H9 (cell line): ENCODE measurements around the gene ZBED1. TPM values are rescaled to one million over a fixed set of nuclear protein-coding genes. Genes with fewer than 3 reads are reported as not detected.

Source experiments
- DNase-seq: peaks from one replicate; pipeline ENCODE4 v3.0.0-alpha.2; 2017
- H2AFZ ChIP-seq: one replicate; pipeline ENCODE4 v1.6.1; 2013; ENCODE audit warnings: mild to moderate bottlenecking, low read length, control low read depth, moderate library complexity
- H2AK5ac ChIP-seq: 2 replicates; pipeline ENCODE4 v1.6.1; 2013; ENCODE audit warnings: low read length, control low read depth, mixed read lengths; ENCODE audit not compliant: insufficient read length
- H2BK120ac ChIP-seq: one replicate; pipeline ENCODE4 v1.6.1; 2013; ENCODE audit warnings: low read depth, mild to moderate bottlenecking, low read length, control low read depth, inconsistent platforms; ENCODE audit not compliant: poor library complexity, severe bottlenecking
- H2BK12ac ChIP-seq: 2 replicates; pipeline ENCODE4 v1.6.1; 2013; ENCODE audit warnings: low read length, control low read depth, mixed read lengths, low read depth; ENCODE audit not compliant: insufficient read length
- H2BK15ac ChIP-seq: 2 replicates; pipeline ENCODE4 v1.6.1; 2013; ENCODE audit warnings: low read depth, low read length, control low read depth
- H2BK20ac ChIP-seq: one replicate; pipeline ENCODE4 v1.6.1; 2013; ENCODE audit warnings: low read depth, mild to moderate bottlenecking, low read length, control low read depth, inconsistent platforms; ENCODE audit not compliant: poor library complexity, severe bottlenecking
- H2BK5ac ChIP-seq: 2 replicates; pipeline ENCODE4 v1.6.1; 2013; ENCODE audit warnings: low read length, control low read depth, mixed read lengths; ENCODE audit not compliant: insufficient read length
- H3K14ac ChIP-seq: 2 replicates; pipeline ENCODE4 v1.6.1; 2013; ENCODE audit warnings: low read length, control low read depth; ENCODE audit not compliant: insufficient read depth
- H3K18ac ChIP-seq: 2 replicates; pipeline ENCODE4 v1.6.1; 2013; ENCODE audit warnings: low read depth, mild to moderate bottlenecking, mixed read lengths, low read length, control low read depth; ENCODE audit not compliant: insufficient read length
- H3K23ac ChIP-seq: 2 replicates; pipeline ENCODE4 v1.6.1; 2013; ENCODE audit warnings: low read length, control low read depth, mixed read lengths, low read depth; ENCODE audit not compliant: insufficient read length
- H3K23me2 ChIP-seq: 2 replicates; pipeline ENCODE4 v1.6.1; 2013; ENCODE audit warnings: low read depth, mild to moderate bottlenecking, mixed read lengths, low read length, control low read depth; ENCODE audit not compliant: insufficient read length, poor library complexity, severe bottlenecking
- H3K27ac ChIP-seq: 2 replicates; pipeline ENCODE4 v1.5.1; 2013; ENCODE audit warnings: low read length, control low read depth, mixed read lengths, low read depth; ENCODE audit not compliant: insufficient read length
- H3K27me3 ChIP-seq: 2 replicates; pipeline ENCODE4 v1.6.1; 2013; ENCODE audit warnings: low read length, control low read depth, inconsistent platforms; ENCODE audit not compliant: insufficient read depth
- H3K4ac ChIP-seq: 2 replicates; pipeline ENCODE4 v1.6.1; 2013; ENCODE audit warnings: low read depth, mild to moderate bottlenecking, control low read depth, inconsistent platforms, low read length, moderate library complexity
- H3K4me1 ChIP-seq: 2 replicates; pipeline ENCODE4 v1.6.1; 2013; ENCODE audit warnings: low read length, control low read depth, inconsistent platforms; ENCODE audit not compliant: insufficient read depth
- H3K4me2 ChIP-seq: 2 replicates; pipeline ENCODE4 v1.6.1; 2013; ENCODE audit warnings: low read length, control low read depth, mixed read lengths; ENCODE audit not compliant: insufficient read length, insufficient read depth
- H3K56ac ChIP-seq: 2 replicates; pipeline ENCODE4 v1.6.1; 2013; ENCODE audit warnings: low read depth, mild to moderate bottlenecking, mixed read lengths, low read length, control low read depth; ENCODE audit not compliant: insufficient read length
- H3K79me1 ChIP-seq: 2 replicates; pipeline ENCODE4 v1.6.1; 2013; ENCODE audit warnings: low read depth, mild to moderate bottlenecking, moderate library complexity, low read length, control low read depth, inconsistent platforms; ENCODE audit not compliant: insufficient read depth, poor library complexity, severe bottlenecking
- H3K79me2 ChIP-seq: 2 replicates; pipeline ENCODE4 v1.6.1; 2013; ENCODE audit warnings: low read length, control low read depth, inconsistent platforms; ENCODE audit not compliant: insufficient read depth
- H3K9ac ChIP-seq: 2 replicates; pipeline ENCODE4 v1.6.1; 2013; ENCODE audit warnings: low read length, control low read depth, mixed read lengths; ENCODE audit not compliant: insufficient read length; ENCODE audit errors: extremely low read depth
- H3K9me3 ChIP-seq: one replicate; pipeline ENCODE4 v1.6.1; 2013; ENCODE audit warnings: low read depth, low read length, inconsistent platforms; ENCODE audit not compliant: control insufficient read depth
- H3T11ph ChIP-seq: one replicate; pipeline ENCODE4 v1.6.1; 2013; ENCODE audit warnings: mild to moderate bottlenecking, low read length, control low read depth, inconsistent platforms
- H4K20me1 ChIP-seq: one replicate; pipeline ENCODE4 v1.6.1; 2013; ENCODE audit not compliant: control insufficient read depth, insufficient read length, insufficient read depth
- H4K5ac ChIP-seq: 2 replicates; pipeline ENCODE4 v1.6.1; 2013; ENCODE audit warnings: low read depth, mild to moderate bottlenecking, mixed read lengths, low read length, control low read depth; ENCODE audit not compliant: insufficient read length
- H4K8ac ChIP-seq: replicated peaks from 2 replicates; pipeline ENCODE4 v1.6.1; 2013; ENCODE audit warnings: low read length, control low read depth, mixed read lengths, low read depth; ENCODE audit not compliant: insufficient read length
- H4K91ac ChIP-seq: 2 replicates; pipeline ENCODE4 v1.6.1; 2013; ENCODE audit warnings: low read depth, mild to moderate bottlenecking, moderate library complexity, mixed read lengths, low read length, control low read depth; ENCODE audit not compliant: insufficient read length
- H3K27ac Mint-ChIP-seq, 3 experiments: 2 replicates in 2 of 3; 3 replicates in 1 of 3; pipeline ENCODE4 v1.8.0; 2020 to 2021; ENCODE audit warnings: mixed read lengths in 3 of 3, mild to moderate bottlenecking in 1 of 3, moderate library complexity in 1 of 3
- H3K27me3 Mint-ChIP-seq: 2 replicates; pipeline ENCODE4 v1.8.0; 2021; ENCODE audit warnings: low read depth, mild to moderate bottlenecking, moderate library complexity, mixed read lengths
- H3K36me3 Mint-ChIP-seq, 3 experiments: 2 replicates in 2 of 3; 3 replicates in 1 of 3; pipeline ENCODE4 v1.8.0; 2020 to 2021; ENCODE audit warnings: low read depth in 3 of 3, mixed read lengths in 3 of 3; ENCODE audit not compliant: insufficient read depth in 1 of 3
- H3K4me1 Mint-ChIP-seq, 2 experiments: 2 replicates each; pipeline ENCODE4 v1.8.0; 2020; ENCODE audit warnings: mixed read lengths in 2 of 2
- H3K4me3 Mint-ChIP-seq, 2 experiments: 2 replicates in 1 of 2; 3 replicates in 1 of 2; pipeline ENCODE4 v1.8.0; 2020 to 2021; ENCODE audit warnings: mild to moderate bottlenecking in 2 of 2, mixed read lengths in 2 of 2, moderate library complexity in 1 of 2
- H3K9me3 Mint-ChIP-seq, 2 experiments: 2 replicates in 1 of 2; 3 replicates in 1 of 2; pipeline ENCODE4 v1.8.0; 2020; ENCODE audit warnings: mild to moderate bottlenecking in 2 of 2, mixed read lengths in 2 of 2, moderate library complexity in 1 of 2
- CTCF ChIP-seq: fragments of 200-600 bp; sonication (generic); conservative IDR thresholded peaks from 3 replicates; pipeline ENCODE4 v1.8.0; 2021; ENCODE audit warnings: antibody characterized with exemption, mild to moderate bottlenecking
- WGBS: extraction: QIAGEN DNeasy Blood & Tissue Kit; methylation state at CpG from one replicate; pipeline ENCODE4 v1.1.7; 2013; ENCODE audit warnings: missing lambda C conversion rate, low lambda C conversion rate, mixed read lengths; ENCODE audit not compliant: insufficient read length; ENCODE audit errors: extremely low coverage; 5-methylcytosine and 5-hydroxymethylcytosine counted together
- total RNA-seq: library from RNA; stranded (reverse); gene quantifications from 2 replicates; pipeline ENCODE4 v1.2.1, GENCODE V29; 2021

ZBED1 gene
- total RNA-seq, 1 experiment from 2014 or later: 61.1 TPM

GRCh38 chrX:2489446-2490445, 11.0 kb downstream of the ZBED1 start:
- no CpG with 5 or more reads among the region's 65 CpGs for WGBS
- no peak overlapping the region for H3K4me2 ChIP-seq
- no peak overlapping the region for H3T11ph ChIP-seq
- Mint-ChIP-seq H3K27ac (no peak overlapping the region), H3K4me1 (peaks cover 35 to 37% of the 10 kb centered on the region in 2 experiments), H3K9me3 (no peaks in the 10 kb centered on the region), H3K36me3 (peaks cover 39 to 61% (median 59%) of the 10 kb centered on the region in 3 experiments; a peak in 6 of 7 replicates), H3K27me3 (no peaks in the 10 kb centered on the region), H3K4me3 (no peak overlapping the region)
- H3K79me2 ChIP-seq: peaks cover 5% of the 10 kb centered on the region; the same call in 1 of the 2 replicates
- H2BK120ac ChIP-seq: no peak overlapping the region
- no peak overlapping the region for H2BK5ac ChIP-seq
- no peak overlapping the region for H3K56ac ChIP-seq
- H3K14ac ChIP-seq: no peak overlapping the region
- peaks cover 6% of the 10 kb centered on the region for H3K79me1 ChIP-seq
- no peak overlapping the region for H2BK12ac ChIP-seq
- no peak overlapping the region for H3K4ac ChIP-seq
- H4K5ac ChIP-seq: no peak overlapping the region
- H2AK5ac ChIP-seq: no peak overlapping the region
- H3K9me3 ChIP-seq: no peaks in the 10 kb centered on the region
- H4K20me1 ChIP-seq: no peaks in the 10 kb centered on the region
- TF ChIP-seq CTCF: no peak
- H4K8ac ChIP-seq: no peak overlapping the region
- no peak overlapping the region for H2AFZ ChIP-seq
- H3K27me3 ChIP-seq: no peaks in the 10 kb centered on the region
- no peak for DNase-seq
- no peak overlapping the region for H2BK20ac ChIP-seq
- no peak overlapping the region for H4K91ac ChIP-seq
- H3K23ac ChIP-seq: no peak overlapping the region
- no peak overlapping the region for H3K9ac ChIP-seq
- H3K4me1 ChIP-seq: peaks cover 3% of the 10 kb centered on the region
- H3K27ac ChIP-seq: no peak overlapping the region
- no peak overlapping the region for H2BK15ac ChIP-seq
- peaks cover 3% of the 10 kb centered on the region for H3K23me2 ChIP-seq
- no peak overlapping the region for H3K18ac ChIP-seq
